ENCODE measurements around the gene ZNF827. TPM values are rescaled to one million over a fixed set of nuclear protein-coding genes. Genes with fewer than 3 reads are reported as not detected.

Gene ZNF827
- total and polyA plus RNA-seq, 2 of the 13 experiments (the other 11 are each of a cell fraction or from before 2014, with no cell fraction given), result 2.8 TPM

DNA sequence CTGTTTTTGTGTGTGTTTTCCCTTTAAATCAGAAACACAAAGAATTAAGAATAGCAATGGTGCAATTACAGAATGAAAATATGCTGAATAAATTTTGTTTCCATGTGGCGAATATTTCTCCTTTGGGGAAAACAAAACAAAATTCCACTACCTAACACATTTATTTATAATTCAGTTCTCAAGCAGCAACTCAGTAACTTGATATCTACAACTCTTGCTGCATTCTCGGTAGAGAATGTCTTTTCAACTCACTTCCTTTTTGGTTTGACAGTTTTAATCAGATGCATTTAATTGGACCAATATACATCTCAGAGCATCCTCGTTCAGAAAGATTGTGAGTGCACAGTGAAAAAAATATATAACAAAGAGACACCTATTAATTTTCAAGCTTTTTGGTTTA is 30.8 kb downstream of the ZNF827 start (continued):
- TF ChIP-seq, protein P1, sequence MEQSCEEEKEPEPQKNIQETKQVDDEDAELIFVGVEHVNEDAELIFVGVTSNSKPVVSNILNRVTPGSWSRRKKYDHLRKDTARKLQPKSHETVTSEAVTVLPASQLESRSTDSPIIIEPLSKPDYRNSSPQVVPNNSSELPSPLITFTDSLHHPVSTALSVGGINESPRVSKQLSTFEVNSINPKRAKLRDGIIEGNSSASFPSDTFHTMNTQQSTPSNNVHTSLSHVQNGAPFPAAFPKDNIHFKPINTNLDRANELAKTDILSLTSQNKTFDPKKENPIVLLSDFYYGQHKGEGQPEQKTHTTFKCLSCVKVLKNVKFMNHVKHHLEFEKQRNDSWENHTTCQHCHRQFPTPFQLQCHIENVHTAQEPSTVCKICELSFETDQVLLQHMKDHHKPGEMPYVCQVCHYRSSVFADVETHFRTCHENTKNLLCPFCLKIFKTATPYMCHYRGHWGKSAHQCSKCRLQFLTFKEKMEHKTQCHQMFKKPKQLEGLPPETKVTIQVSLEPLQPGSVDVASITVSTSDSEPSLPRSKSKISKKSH (CRISPR knock-in tag; IDR thresholded peaks at IDR 0.05; ENCODE audit: borderline replicate concordance), result no peak
- TF ChIP-seq SMAD1 (CRISPR knock-in tag; IDR thresholded peaks at IDR 0.05; ENCODE audit: borderline replicate concordance, low read depth), result no peak
- TF ChIP-seq ZNF678 (CRISPR knock-in tag; IDR thresholded peaks at IDR 0.05), result no peak
- TF ChIP-seq, protein P2, sequence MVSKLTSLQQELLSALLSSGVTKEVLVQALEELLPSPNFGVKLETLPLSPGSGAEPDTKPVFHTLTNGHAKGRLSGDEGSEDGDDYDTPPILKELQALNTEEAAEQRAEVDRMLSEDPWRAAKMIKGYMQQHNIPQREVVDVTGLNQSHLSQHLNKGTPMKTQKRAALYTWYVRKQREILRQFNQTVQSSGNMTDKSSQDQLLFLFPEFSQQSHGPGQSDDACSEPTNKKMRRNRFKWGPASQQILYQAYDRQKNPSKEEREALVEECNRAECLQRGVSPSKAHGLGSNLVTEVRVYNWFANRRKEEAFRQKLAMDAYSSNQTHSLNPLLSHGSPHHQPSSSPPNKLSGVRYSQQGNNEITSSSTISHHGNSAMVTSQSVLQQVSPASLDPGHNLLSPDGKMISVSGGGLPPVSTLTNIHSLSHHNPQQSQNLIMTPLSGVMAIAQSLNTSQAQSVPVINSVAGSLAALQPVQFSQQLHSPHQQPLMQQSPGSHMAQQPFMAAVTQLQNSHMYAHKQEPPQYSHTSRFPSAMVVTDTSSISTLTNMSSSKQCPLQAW (CRISPR knock-in tag; IDR thresholded peaks at IDR 0.05), result no peak
- TF ChIP-seq, protein P3, sequence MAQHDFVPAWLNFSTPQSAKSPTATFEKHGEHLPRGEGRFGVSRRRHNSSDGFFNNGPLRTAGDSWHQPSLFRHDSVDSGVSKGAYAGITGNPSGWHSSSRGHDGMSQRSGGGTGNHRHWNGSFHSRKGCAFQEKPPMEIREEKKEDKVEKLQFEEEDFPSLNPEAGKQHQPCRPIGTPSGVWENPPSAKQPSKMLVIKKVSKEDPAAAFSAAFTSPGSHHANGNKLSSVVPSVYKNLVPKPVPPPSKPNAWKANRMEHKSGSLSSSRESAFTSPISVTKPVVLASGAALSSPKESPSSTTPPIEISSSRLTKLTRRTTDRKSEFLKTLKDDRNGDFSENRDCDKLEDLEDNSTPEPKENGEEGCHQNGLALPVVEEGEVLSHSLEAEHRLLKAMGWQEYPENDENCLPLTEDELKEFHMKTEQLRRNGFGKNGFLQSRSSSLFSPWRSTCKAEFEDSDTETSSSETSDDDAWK (CRISPR knock-in tag; IDR thresholded peaks at IDR 0.05), result no peak
- no peak for TF ChIP-seq SRSF1 (optimal IDR thresholded peaks at IDR 0.05; ENCODE audit: low read depth, low read length)
- no peak for TF ChIP-seq PAX8 (CRISPR knock-in tag; IDR thresholded peaks at IDR 0.05; ENCODE audit: borderline replicate concordance)
- no peak for TF ChIP-seq SIN3B (IDR thresholded peaks at IDR 0.05; ENCODE audit: low read length)

DNA sequence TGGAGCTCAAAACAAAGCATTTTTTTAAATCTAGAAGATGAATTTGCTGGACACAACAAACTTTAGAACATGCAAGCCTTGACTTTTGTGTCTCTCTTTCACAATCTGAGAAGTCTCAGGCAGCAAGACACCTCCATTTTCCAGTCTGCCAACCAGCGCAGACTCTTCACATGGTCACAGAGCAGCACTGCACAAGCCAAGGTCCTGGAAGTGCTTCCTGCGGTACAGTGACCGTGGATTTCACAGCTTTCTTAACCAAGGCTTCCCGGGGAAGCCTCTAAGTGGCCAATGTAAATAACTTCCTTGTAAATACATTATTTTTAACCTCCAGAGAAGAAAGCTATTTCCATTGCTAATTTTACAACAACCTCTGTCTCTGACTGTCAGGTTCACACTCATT is 31.2 kb downstream of the ZNF827 start:
- no peak overlapping the region for H3K27ac ChIP-seq (ENCODE audit: extremely low read length, insufficient read depth, low read length)
- no peak overlapping the region for H3K9ac ChIP-seq (ENCODE audit: insufficient read depth, low read depth, low read length)
- H3K27me3 ChIP-seq (ENCODE audit: control insufficient read depth in 1 of 2, insufficient read depth in 2 of 2, low read length in 2 of 2), result no peaks in the 10 kb centered on the region
- no peak overlapping the region for H3K4me3 ChIP-seq (replicated peaks in 1 of 3; ENCODE audit: insufficient read depth in 1 of 3, low read depth in 2 of 3, low read length in 3 of 3)
- in situ Hi-C loops (cut with HindIII; ENCODE audit: extremely low pct_ligation_motif_present, low pct_unique_long_range_greater_than_20kb), result no loop called here
- no peak for FAIRE-seq
- H3K4me2 ChIP-seq (ENCODE audit: low read depth, low read length), result no peak overlapping the region
- H3K4me1 ChIP-seq (ENCODE audit: insufficient read depth, low read length), result no peaks in the 10 kb centered on the region
- BruUV-seq (replicated peaks), result no TSS peak
- intact Hi-C loops (cut with micrococcal nuclease; ENCODE audit: unreplicated experiment), result no loop called here
- no peak for ATAC-seq
- 96% methylated on average over 4 of the region's 4 CpGs for WGBS (ENCODE audit: low lambda C conversion rate)
- no peaks in the 10 kb centered on the region for H4K20me1 ChIP-seq (ENCODE audit: insufficient read depth, low read length)
- no peak for DNase-seq (ENCODE audit: low spot score)
- peaks cover 0 to 2% of the 10 kb centered on the region in 2 experiments; a peak in 1 of 5 replicates for H3K36me3 ChIP-seq (replicated peaks in 1 of 2; ENCODE audit: control insufficient read depth in 1 of 2, insufficient read depth in 2 of 2, low read length in 2 of 2)
- no peaks in the 10 kb centered on the region for H3K9me3 ChIP-seq (ENCODE audit: low read length)
- CTCF ChIA-PET (ENCODE audit: low intra/inter-chr PET ratio, low total read pairs), result no interaction called here
- TF ChIP-seq GFI1 (CRISPR knock-in tag; IDR thresholded peaks at IDR 0.05; ENCODE audit: borderline replicate concordance) (no peak), HES4 (CRISPR knock-in tag; IDR thresholded peaks at IDR 0.05; ENCODE audit: borderline replicate concordance) (no peak), PAWR (CRISPR knock-in tag; IDR thresholded peaks at IDR 0.05; ENCODE audit: borderline replicate concordance) (no peak), ESRRA (CRISPR knock-in tag; IDR thresholded peaks at IDR 0.05; ENCODE audit: low read depth) (no peak), RBAK (CRISPR knock-in tag; IDR thresholded peaks at IDR 0.05) (no peak), ZNF558 (CRISPR knock-in tag; IDR thresholded peaks at IDR 0.05; ENCODE audit: borderline replicate concordance) (no peak), ZNF546 (CRISPR knock-in tag; conservative IDR thresholded peaks at IDR 0.05) (no peak)
- TF ChIP-seq, protein P4, sequence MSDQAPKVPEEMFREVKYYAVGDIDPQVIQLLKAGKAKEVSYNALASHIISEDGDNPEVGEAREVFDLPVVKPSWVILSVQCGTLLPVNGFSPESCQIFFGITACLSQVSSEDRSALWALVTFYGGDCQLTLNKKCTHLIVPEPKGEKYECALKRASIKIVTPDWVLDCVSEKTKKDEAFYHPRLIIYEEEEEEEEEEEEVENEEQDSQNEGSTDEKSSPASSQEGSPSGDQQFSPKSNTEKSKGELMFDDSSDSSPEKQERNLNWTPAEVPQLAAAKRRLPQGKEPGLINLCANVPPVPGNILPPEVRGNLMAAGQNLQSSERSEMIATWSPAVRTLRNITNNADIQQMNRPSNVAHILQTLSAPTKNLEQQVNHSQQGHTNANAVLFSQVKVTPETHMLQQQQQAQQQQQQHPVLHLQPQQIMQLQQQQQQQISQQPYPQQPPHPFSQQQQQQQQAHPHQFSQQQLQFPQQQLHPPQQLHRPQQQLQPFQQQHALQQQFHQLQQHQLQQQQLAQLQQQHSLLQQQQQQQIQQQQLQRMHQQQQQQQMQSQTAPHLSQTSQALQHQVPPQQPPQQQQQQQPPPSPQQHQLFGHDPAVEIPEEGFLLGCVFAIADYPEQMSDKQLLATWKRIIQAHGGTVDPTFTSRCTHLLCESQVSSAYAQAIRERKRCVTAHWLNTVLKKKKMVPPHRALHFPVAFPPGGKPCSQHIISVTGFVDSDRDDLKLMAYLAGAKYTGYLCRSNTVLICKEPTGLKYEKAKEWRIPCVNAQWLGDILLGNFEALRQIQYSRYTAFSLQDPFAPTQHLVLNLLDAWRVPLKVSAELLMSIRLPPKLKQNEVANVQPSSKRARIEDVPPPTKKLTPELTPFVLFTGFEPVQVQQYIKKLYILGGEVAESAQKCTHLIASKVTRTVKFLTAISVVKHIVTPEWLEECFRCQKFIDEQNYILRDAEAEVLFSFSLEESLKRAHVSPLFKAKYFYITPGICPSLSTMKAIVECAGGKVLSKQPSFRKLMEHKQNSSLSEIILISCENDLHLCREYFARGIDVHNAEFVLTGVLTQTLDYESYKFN (CRISPR knock-in tag; conservative IDR thresholded peaks at IDR 0.05), result no peak
- POLR2A ChIA-PET, result no interaction called here
- peaks cover 4% of the 10 kb centered on the region for H3K79me2 ChIP-seq (ENCODE audit: insufficient read depth, low read length)
- H2AFZ ChIP-seq (ENCODE audit: low read length), result no peak overlapping the region

Measured in HepG2 (cell line).